Mucosa of descending colon (tissue), 3 donors: Measurements from ENCODE around the gene LURAP1L. TPM values are rescaled to one million over a fixed set of nuclear protein-coding genes. Genes with fewer than 3 reads are reported as not detected.

Experiments
- ATAC-seq: fragments of 200-7000 bp; cut with Tn5 transposase; one replicate; pipeline ENCODE4 v1.9.1; 2020; ENCODE audit warnings: mild to moderate bottlenecking, moderate library complexity
- DNase-seq, 3 donors: peaks; one replicate each; pipeline ENCODE4 v3.0.0-alpha.2; 2020
- H3K36me3 ChIP-seq: fragments of 200-600 bp; one replicate; pipeline ENCODE4 v1.8.0; 2021; ENCODE audit warnings: low read depth, mild to moderate bottlenecking
- H3K4me1 ChIP-seq: fragments of 200-600 bp; one replicate; pipeline ENCODE4 v1.8.0; 2021; ENCODE audit warnings: low read depth, mild to moderate bottlenecking
- H3K4me3 ChIP-seq: fragments of 200-600 bp; one replicate; pipeline ENCODE4 v1.8.0; 2021; ENCODE audit warnings: mild to moderate bottlenecking
- H3K9me3 ChIP-seq: fragments of 200-600 bp; one replicate; pipeline ENCODE4 v1.8.0; 2021; ENCODE audit warnings: mild to moderate bottlenecking
- intact Hi-C, 2 donors: fragments of 100-400 bp; cut with DNase I in 1 of 2; cut with micrococcal nuclease in 1 of 2; formaldehyde crosslinking; loops; one replicate each; pipeline versions ENCODE4 v1.11.0 to v1.11.1; 2022; cut with DNase I, micrococcal nuclease
- total RNA-seq, 3 donors: library from RNA; stranded (reverse); fragmentation: NEBNext Ultra II Directional in 2 of 3; extraction: Animal tissue kit (Norgen Biotek cat#: 25700) in 2 of 3; gene quantifications; one replicate each; pipeline versions ENCODE4 v1.2.1 to v1.2.4, GENCODE V29; 2021 to 2023
- TF ChIP-seq, protein P1 (sequence below): fragments of 200-600 bp; IDR thresholded peaks from one replicate; pipeline ENCODE4 v1.8.0; 2022; ENCODE audit warnings: antibody characterized with exemption, mild to moderate bottlenecking
- donor health status: DM: no; HTN: no; CAD: no; lungs with moderate emphysema.
- donor health status: DM: no; HTN: no; CAD: no.
- donor health status: DM: no; HTN: yes; CAD: no.

LURAP1L gene
- total RNA-seq, 3 donors from 2014 or later = 22.3 to 31.8 (median 31.0) TPM

DNA sequence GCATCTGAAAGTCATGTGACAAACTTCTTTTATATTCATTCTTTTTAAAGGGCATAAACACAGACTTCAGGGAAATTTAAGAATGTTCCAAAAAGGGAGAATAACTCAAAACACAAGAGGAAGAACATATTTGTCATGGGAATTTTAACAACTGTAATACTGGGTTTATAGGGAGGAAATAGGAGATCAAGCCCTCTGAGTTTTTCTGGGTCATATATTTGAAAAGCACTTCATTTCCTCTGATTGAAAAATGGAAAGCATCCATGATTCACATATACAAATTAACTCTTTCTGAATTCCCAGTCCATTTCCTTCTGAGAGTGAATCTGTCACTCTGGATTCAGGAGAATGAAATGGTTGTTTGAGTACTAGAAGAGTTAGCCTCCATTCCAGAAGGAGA is 26.8 kb downstream of the LURAP1L start:
- TF ChIP-seq, protein P1, sequence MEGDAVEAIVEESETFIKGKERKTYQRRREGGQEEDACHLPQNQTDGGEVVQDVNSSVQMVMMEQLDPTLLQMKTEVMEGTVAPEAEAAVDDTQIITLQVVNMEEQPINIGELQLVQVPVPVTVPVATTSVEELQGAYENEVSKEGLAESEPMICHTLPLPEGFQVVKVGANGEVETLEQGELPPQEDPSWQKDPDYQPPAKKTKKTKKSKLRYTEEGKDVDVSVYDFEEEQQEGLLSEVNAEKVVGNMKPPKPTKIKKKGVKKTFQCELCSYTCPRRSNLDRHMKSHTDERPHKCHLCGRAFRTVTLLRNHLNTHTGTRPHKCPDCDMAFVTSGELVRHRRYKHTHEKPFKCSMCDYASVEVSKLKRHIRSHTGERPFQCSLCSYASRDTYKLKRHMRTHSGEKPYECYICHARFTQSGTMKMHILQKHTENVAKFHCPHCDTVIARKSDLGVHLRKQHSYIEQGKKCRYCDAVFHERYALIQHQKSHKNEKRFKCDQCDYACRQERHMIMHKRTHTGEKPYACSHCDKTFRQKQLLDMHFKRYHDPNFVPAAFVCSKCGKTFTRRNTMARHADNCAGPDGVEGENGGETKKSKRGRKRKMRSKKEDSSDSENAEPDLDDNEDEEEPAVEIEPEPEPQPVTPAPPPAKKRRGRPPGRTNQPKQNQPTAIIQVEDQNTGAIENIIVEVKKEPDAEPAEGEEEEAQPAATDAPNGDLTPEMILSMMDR = no peak
- Histone ChIP-seq H3K4me1 (no peaks in the 10 kb centered on the region), H3K4me3 (no peak overlapping the region), H3K9me3 (no peaks in the 10 kb centered on the region), H3K36me3 (no peaks in the 10 kb centered on the region)
- ATAC-seq (no peak), DNase-seq (no peak)
- intact Hi-C loops = no loop called here

DNA sequence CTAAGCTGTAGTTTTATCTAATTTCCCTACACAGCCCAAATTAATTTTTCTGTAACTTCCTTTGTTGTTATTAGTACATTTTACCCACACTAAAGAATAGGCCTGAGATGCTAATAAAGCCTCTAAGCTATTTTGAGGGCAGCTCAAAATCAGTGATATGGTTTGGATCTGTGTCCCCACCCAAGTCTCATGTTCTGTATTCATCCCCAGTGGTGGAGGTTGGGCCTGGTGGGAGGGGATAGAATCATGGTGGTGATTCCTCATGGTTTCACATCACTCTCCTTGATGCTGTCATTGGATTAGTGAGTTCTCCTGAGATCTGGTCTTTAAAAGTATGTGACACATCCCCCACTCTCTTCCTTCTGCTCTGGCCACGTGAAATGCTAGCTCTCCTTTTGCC is 27.3 kb downstream of the LURAP1L start:
- no peak overlapping the region for H3K4me3 ChIP-seq
- DNase-seq (no peak), ATAC-seq (no peak)
- no peaks in the 10 kb centered on the region for H3K4me1 ChIP-seq
- intact Hi-C loops = no loop called here
- H3K36me3 ChIP-seq = no peaks in the 10 kb centered on the region
- no peaks in the 10 kb centered on the region for H3K9me3 ChIP-seq
- TF ChIP-seq, protein P1 = no peak

DNA sequence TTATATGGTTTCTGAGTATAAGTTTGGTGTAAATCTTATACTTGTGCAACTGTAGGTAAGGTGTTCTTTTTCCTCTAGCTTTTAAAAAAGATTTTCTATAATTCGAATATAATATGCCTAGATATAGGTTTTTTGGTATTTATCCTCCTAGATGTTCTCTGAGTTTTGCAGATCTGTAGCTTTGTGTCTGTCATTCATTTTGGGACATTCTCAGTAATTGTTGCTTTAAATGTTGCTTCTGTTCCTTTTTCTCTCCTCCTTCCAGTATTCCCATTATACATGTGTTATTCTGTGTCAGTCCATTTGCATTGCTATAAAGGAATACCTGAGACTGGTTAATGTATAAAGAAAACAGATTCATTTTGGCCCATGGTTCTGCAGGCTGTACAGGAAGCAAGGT is 33.7 kb downstream of the LURAP1L start:
- TF ChIP-seq, protein P1 = no peak
- intact Hi-C loops = no loop called here
- Histone ChIP-seq H3K4me3 (no peak overlapping the region), H3K36me3 (no peaks in the 10 kb centered on the region), H3K4me1 (no peaks in the 10 kb centered on the region), H3K9me3 (no peaks in the 10 kb centered on the region)
- no peak for DNase-seq
- ATAC-seq = no peak

DNA sequence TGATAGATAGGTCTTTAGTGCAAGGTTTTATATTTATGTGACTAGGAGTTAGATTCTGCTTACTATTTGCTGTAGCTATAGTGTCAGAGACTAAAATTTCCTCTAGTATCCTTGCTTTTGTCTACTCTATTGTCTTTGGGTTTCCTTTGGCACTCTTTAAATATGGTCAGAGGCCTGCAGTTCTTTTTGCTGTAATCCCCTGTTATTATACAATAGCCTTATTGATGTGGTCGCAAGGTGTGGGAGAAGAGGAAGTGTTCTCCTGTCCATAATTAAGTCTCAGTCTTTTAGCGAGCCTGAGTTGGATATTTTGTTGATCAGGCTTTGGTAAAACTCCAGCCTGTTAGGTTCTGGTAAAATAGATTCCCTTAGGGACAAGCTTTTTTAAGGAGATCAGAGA is 34.9 kb downstream of the LURAP1L start:
- no peak for DNase-seq
- Histone ChIP-seq H3K4me1 (no peaks in the 10 kb centered on the region), H3K36me3 (no peaks in the 10 kb centered on the region), H3K9me3 (no peaks in the 10 kb centered on the region), H3K4me3 (no peak overlapping the region)
- TF ChIP-seq, protein P1 = no peak
- no peak for ATAC-seq
- intact Hi-C loops = no loop called here

DNA sequence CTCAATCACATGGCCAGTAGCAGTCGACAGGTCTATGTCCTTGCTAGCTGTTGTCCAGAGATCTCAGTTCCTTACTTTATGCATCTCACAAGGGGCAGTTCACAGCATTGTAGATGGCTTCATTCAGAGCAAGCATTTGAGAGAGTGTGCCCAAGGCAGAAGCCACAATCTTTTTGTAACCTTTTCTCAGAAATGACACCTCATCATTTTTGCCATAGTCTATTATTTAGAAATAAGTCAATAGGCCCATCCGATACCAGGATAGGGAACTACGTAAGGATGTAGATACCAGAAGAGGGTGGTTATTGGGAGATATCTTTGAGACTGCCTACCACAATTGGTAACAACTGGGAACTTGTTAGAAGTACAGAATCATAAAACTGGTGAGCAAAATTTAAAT is 37.1 kb downstream of the LURAP1L start:
- TF ChIP-seq, protein P1 = no peak
- Histone ChIP-seq H3K4me3 (no peak overlapping the region), H3K9me3 (no peaks in the 10 kb centered on the region), H3K36me3 (no peaks in the 10 kb centered on the region), H3K4me1 (peaks cover 16% of the 10 kb centered on the region)
- intact Hi-C loops = no loop called here
- ATAC-seq (no peak), DNase-seq (no peak)

DNA sequence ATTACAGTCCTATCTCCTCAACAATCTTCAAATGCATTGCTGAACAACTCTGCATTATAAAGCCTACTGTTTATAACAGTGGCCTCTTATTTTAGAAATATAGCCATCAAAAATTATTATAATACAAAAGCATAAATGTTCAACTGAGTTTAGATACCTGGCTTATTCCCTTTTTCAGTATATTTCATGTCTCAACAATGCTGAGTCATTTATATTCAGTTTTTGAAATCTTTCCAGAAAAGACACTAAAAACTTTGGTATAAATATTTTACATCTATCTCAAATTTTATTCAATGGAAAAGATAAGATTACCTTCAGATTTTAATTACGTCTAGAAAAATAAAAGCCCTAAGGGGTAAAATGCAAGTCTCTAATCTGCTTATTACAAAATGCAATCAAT is 37.9 kb downstream of the LURAP1L start:
- H3K36me3 ChIP-seq = no peaks in the 10 kb centered on the region
- H3K9me3 ChIP-seq = no peaks in the 10 kb centered on the region
- peaks cover 24% of the 10 kb centered on the region for H3K4me1 ChIP-seq
- TF ChIP-seq, protein P1 = no peak
- H3K4me3 ChIP-seq = no peak overlapping the region
- DNase-seq = no peak
- intact Hi-C loops = no loop called here
- no peak for ATAC-seq
